Breast epithelium (tissue), 4 donors: ENCODE results near the gene USF1. TPM values are rescaled to one million over a fixed set of nuclear protein-coding genes. Genes with fewer than 3 reads are reported as not detected.

Experiments used
- DNase-seq, 2 donors: peaks; one replicate each; pipeline ENCODE4 v3.0.0-alpha.2; 2019; ENCODE audit warnings: low spot score in 2 of 2
- H3K27ac ChIP-seq, 2 donors: fragments of 200-600 bp; sonication (generic) in 1 of 2; one replicate each; pipeline ENCODE4 v1.5.1; 2016 to 2019; ENCODE audit warnings: mild to moderate bottlenecking in 1 of 2
- H3K27me3 ChIP-seq, 2 donors: fragments of 200-600 bp; sonication (generic) in 1 of 2; one replicate each; pipeline versions ENCODE4 v1.5.1 to v1.6.0; 2017 to 2019; ENCODE audit warnings: control low read depth in 1 of 2, mild to moderate bottlenecking in 1 of 2
- H3K36me3 ChIP-seq: fragments of 200-600 bp; one replicate; pipeline ENCODE4 v1.5.1; 2019
- H3K4me1 ChIP-seq, 2 donors: fragments of 200-600 bp; sonication (generic); one replicate each; pipeline ENCODE4 v1.5.1; 2016 to 2019; ENCODE audit warnings: control low read depth in 1 of 2
- H3K4me3 ChIP-seq, 3 donors: fragments of 200-600 bp; sonication (generic); 1 replicate in 2 of 3; 2 replicates in 1 of 3; pipeline ENCODE4 v1.5.1; 2016 to 2019; ENCODE audit warnings: mild to moderate bottlenecking in 3 of 3, moderate library complexity in 2 of 3
- H3K9me3 ChIP-seq, 2 donors: fragments of 200-600 bp; sonication (generic) in 1 of 2; one replicate each; pipeline ENCODE4 v1.5.1; 2016 to 2019; ENCODE audit warnings: control low read depth in 1 of 2
- CTCF ChIP-seq, 3 donors: fragments of 450-650 bp; IDR thresholded peaks; one replicate each; pipeline ENCODE4 v1.5.1; 2016 to 2017; ENCODE audit warnings: antibody characterized with exemption in 3 of 3, mild to moderate bottlenecking in 3 of 3, moderate library complexity in 3 of 3
- POLR2A ChIP-seq: fragments of 450-650 bp; IDR thresholded peaks from one replicate; pipeline ENCODE4 v1.6.1; 2016; ENCODE audit warnings: antibody characterized with exemption, mild to moderate bottlenecking, moderate library complexity
- POLR2AphosphoS5 ChIP-seq, 3 donors: sonication (generic); formaldehyde crosslinking; IDR thresholded peaks; one replicate each; pipeline ENCODE4 v1.6.1; 2017; ENCODE audit warnings: antibody characterized with exemption in 3 of 3
- intact Hi-C: fragments of 100-400 bp; cut with DNase I; formaldehyde crosslinking; loops from one replicate; pipeline ENCODE4 v1.15.1; 2023; ENCODE audit warnings: low total_unique reads
- total RNA-seq, 3 donors: library from RNA; depleted of rRNA; stranded (reverse); fragments of >200 nt; gene quantifications; one replicate each; pipeline ENCODE4 v1.1.0, GENCODE V29; 2016

The USF1 gene
- total RNA-seq, 3 donors from 2014 or later: 64.5 to 70.8 (median 64.6) TPM

- no peaks in the 10 kb centered on the region for H3K4me1 ChIP-seq
- no peak overlapping the region for H3K4me3 ChIP-seq
- no peak for DNase-seq
- no peak for TF ChIP-seq POLR2AphosphoS5 (IDR thresholded peaks at IDR 0.05)
- intact Hi-C loops: no loop called here
- no peaks in the 10 kb centered on the region for H3K36me3 ChIP-seq
- H3K27ac ChIP-seq: no peak overlapping the region
- no peaks in the 10 kb centered on the region for H3K27me3 ChIP-seq
- H3K9me3 ChIP-seq: no peaks in the 10 kb centered on the region
These were observed 45.3 kb upstream of the USF1 start for GRCh38 chr1:161091093-161091492.

GRCh38 chr1:161090617-161091016 is 44.8 kb upstream of the USF1 start:
- no peak for DNase-seq
- Histone ChIP-seq H3K27ac (peak overlapping the region in 1 of 2 donors; percentile 98), H3K4me3 (no peak overlapping the region), H3K27me3 (no peaks in the 10 kb centered on the region), H3K4me1 (no peaks in the 10 kb centered on the region), H3K36me3 (no peaks in the 10 kb centered on the region), H3K9me3 (no peaks in the 10 kb centered on the region)
- intact Hi-C loops: no loop called here
- TF ChIP-seq CTCF (IDR thresholded peaks at IDR 0.05): no peak
- TF ChIP-seq POLR2A: no peak
- no peak for TF ChIP-seq POLR2AphosphoS5 (IDR thresholded peaks at IDR 0.05)

- no peaks in the 10 kb centered on the region for H3K9me3 ChIP-seq
- peak overlapping the region; percentile 92 to 98 for H3K27ac ChIP-seq
- intact Hi-C loops: no loop called here
- DNase-seq: peak in 1 of 2 donors; percentile 10
- peak overlapping the region in 2 of 3 donors; percentile 60 to 65 for H3K4me3 ChIP-seq
- no peaks in the 10 kb centered on the region for H3K4me1 ChIP-seq
- H3K27me3 ChIP-seq: no peaks in the 10 kb centered on the region
- no peak for TF ChIP-seq POLR2A
- no peak for TF ChIP-seq CTCF (IDR thresholded peaks at IDR 0.05)
- no peak for TF ChIP-seq POLR2AphosphoS5 (IDR thresholded peaks at IDR 0.05)
- H3K36me3 ChIP-seq: no peaks in the 10 kb centered on the region
These were observed 44.2 kb upstream of the USF1 start for GRCh38 chr1:161089938-161090337.

GRCh38 chr1:161089251-161089924 is 43.6 kb upstream of the USF1 start, which contains the start of gene NECTIN4:
TSS of gene NECTIN4 (minus strand) at chr1:161089558. CDS start at chr1:161089296, 262 bp downstream.
- Histone ChIP-seq H3K27me3 (no peaks in the 10 kb centered on the region), H3K4me1 (no peaks in the 10 kb centered on the region), H3K9me3 (no peaks in the 10 kb centered on the region), H3K4me3 (peak within 1 kb of the TSS in 2 of 3 donors; percentile 60 to 65), H3K36me3 (no peaks in the 10 kb centered on the region), H3K27ac (peak within 1 kb of the TSS; percentile 92 to 98)
- DNase-seq: peak; percentile 85 to 91
- intact Hi-C loops: no loop called here
- TF ChIP-seq POLR2A (peak; percentile 10), CTCF (IDR thresholded peaks at IDR 0.05) (peak in 1 of 3 donors; percentile 27), POLR2AphosphoS5 (IDR thresholded peaks at IDR 0.05) (peak in 2 of 3 donors; percentile 67 to 93)

GRCh38 chr1:161088587-161089110 is 42.9 kb upstream of the USF1 start:
- no peak for DNase-seq
- TF ChIP-seq CTCF (IDR thresholded peaks at IDR 0.05) (no peak), POLR2AphosphoS5 (IDR thresholded peaks at IDR 0.05) (peak in 1 of 3 donors; percentile 12), POLR2A (no peak)
- Histone ChIP-seq H3K9me3 (no peaks in the 10 kb centered on the region), H3K36me3 (no peaks in the 10 kb centered on the region), H3K4me3 (peak overlapping the region in 2 of 3 donors; percentile 60 to 65), H3K4me1 (no peaks in the 10 kb centered on the region), H3K27me3 (no peaks in the 10 kb centered on the region), H3K27ac (peak overlapping the region; percentile 92 to 98)
- intact Hi-C loops: no loop called here
